HepG2 (cell line): ENCODE data around the gene STK11. TPM values are rescaled to one million over a fixed set of nuclear protein-coding genes. Genes with fewer than 3 reads are reported as not detected.

Experiments used
- ARNTL ChIP-seq: sonication (generic); formaldehyde crosslinking; IDR thresholded peaks from 2 replicates; pipeline ENCODE4 v1.4.0; 2020; ENCODE audit warnings: mild to moderate bottlenecking, missing genetic modification reagents
- FOXC1 ChIP-seq: sonication (generic); formaldehyde crosslinking; IDR thresholded peaks from 2 replicates; pipeline ENCODE4 v1.8.0; 2022; ENCODE audit warnings: mild to moderate bottlenecking, missing genetic modification reagents, borderline replicate concordance
- JUN ChIP-seq: sonication (generic); formaldehyde crosslinking; IDR thresholded peaks from 2 replicates; pipeline ENCODE4 v1.4.0; 2020; ENCODE audit warnings: mild to moderate bottlenecking, missing genetic modification reagents
- ZNF101 ChIP-seq: sonication (generic); formaldehyde crosslinking; IDR thresholded peaks from 2 replicates; pipeline ENCODE4 v1.4.0; 2020; ENCODE audit warnings: mild to moderate bottlenecking, low read depth, missing genetic modification reagents, borderline replicate concordance
- ZSCAN20 ChIP-seq: sonication (generic); formaldehyde crosslinking; IDR thresholded peaks from 2 replicates; pipeline ENCODE4 v1.4.0; 2020; ENCODE audit warnings: missing genetic modification reagents, mild to moderate bottlenecking, borderline replicate concordance
- polyA plus RNA-seq, 8 experiments: library from polyadenylated mRNA; depleted of rRNA in 3 of 8; stranded (reverse) in 7 of 8; unstranded in 1 of 8; fragments of >200 nt; fragmentation: Illumina TruSeq in 4 of 8; extraction: Trizol in 4 of 8; gene quantifications; 2 replicates each; pipeline versions ENCODE4 v1.2.1 to v1.2.3, GENCODE V29; 2011 to 2016; ENCODE audit warnings: low read depth in 4 of 8, missing spikeins in 1 of 8, mixed read lengths in 1 of 8; ENCODE audit not compliant: insufficient read depth in 1 of 8
- total RNA-seq, 5 experiments: library from RNA; depleted of rRNA; stranded (reverse); fragments of >200 nt; fragmentation: Illumina TruSeq; extraction: Trizol; gene quantifications; 2 replicates each; pipeline ENCODE4 v1.2.3, GENCODE V29; 2016; ENCODE audit warnings: low read depth in 1 of 5
- TF ChIP-seq, protein P1 (sequence below): sonication (generic); formaldehyde crosslinking; IDR thresholded peaks from 2 replicates; pipeline ENCODE4 v1.4.0; 2020; ENCODE audit warnings: mild to moderate bottlenecking, missing genetic modification reagents, borderline replicate concordance
- TF ChIP-seq, protein P2 (sequence below): IDR thresholded peaks from 2 replicates; pipeline ENCODE4 v1.6.1; 2016
- TF ChIP-seq, protein P3 (sequence below): sonication (generic); formaldehyde crosslinking; IDR thresholded peaks from 2 replicates; pipeline ENCODE4 v1.4.0; 2020; ENCODE audit warnings: mild to moderate bottlenecking, missing genetic modification reagents
- TF ChIP-seq, protein P4 (sequence below): sonication (generic); formaldehyde crosslinking; IDR thresholded peaks from 2 replicates; pipeline ENCODE4 v1.4.0; 2020; ENCODE audit warnings: missing genetic modification reagents
- TF ChIP-seq, protein P5 (sequence below): sonication (generic); formaldehyde crosslinking; IDR thresholded peaks from 2 replicates; pipeline ENCODE4 v1.4.0; 2020; ENCODE audit warnings: missing genetic modification reagents
- TF ChIP-seq, protein P6 (sequence below): sonication (generic); formaldehyde crosslinking; IDR thresholded peaks from 2 replicates; pipeline ENCODE4 v1.4.0; 2020; ENCODE audit warnings: mild to moderate bottlenecking, low read depth, missing genetic modification reagents

The STK11 gene
- total and polyA plus RNA-seq, 2 of the 13 experiments (the other 11 are each of a cell fraction or from before 2014, with no cell fraction given) = 27.5 to 43.6 TPM

DNA sequence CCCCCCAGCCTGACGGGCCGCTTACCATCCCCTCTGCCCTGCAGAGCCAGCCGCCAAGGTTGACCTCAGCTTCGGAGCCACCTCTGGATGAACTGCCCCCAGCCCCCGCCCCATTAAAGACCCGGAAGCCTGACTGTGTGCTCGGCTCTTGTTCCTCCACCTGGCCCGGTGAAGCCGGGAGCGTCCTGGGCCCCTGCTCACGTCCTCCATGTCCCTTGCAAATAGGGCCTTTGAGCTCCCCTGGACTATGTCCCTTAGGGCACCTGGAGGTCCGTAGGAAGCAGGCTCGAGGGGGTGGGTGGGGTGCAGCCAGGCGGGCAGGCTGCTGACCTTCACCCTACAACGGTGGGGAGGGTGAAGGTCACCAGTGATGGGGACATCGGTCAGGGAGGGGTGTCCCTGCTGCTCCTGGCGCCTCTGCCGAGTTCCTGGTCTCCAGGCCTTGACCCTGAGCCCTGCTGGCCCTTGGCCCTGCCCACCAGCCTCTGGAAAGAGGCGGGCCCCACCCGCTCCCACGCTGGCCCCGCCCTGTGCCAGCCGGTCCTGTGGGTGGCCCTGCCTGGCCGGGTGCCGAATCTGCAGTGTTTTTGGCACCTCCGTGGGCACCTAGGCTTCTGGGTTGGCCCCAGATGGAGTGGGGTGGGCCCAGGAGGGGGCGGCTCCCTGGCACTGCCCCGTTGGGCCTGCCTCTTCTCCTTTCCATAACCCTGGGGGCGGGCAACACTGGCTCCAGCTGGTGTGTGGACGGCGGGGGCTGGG lies 39.3 kb downstream of the STK11 start (continued):
- TF ChIP-seq, protein P1, sequence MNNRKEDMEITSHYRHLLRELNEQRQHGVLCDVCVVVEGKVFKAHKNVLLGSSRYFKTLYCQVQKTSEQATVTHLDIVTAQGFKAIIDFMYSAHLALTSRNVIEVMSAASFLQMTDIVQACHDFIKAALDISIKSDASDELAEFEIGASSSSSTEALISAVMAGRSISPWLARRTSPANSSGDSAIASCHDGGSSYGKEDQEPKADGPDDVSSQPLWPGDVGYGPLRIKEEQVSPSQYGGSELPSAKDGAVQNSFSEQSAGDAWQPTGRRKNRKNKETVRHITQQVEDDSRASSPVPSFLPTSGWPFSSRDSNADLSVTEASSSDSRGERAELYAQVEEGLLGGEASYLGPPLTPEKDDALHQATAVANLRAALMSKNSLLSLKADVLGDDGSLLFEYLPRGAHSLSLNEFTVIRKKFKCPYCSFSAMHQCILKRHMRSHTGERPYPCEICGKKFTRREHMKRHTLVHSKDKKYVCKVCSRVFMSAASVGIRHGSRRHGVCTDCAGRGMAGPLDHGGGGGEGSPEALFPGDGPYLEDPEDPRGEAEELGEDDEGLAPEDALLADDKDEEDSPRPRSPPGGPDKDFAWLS (CRISPR knock-in tag) = 0 out of 2 replicates have a peak, but pooled peaks have one; percentile 19
- TF ChIP-seq, protein P2, sequence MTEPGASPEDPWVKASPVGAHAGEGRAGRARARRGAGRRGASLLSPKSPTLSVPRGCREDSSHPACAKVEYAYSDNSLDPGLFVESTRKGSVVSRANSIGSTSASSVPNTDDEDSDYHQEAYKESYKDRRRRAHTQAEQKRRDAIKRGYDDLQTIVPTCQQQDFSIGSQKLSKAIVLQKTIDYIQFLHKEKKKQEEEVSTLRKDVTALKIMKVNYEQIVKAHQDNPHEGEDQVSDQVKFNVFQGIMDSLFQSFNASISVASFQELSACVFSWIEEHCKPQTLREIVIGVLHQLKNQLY (CRISPR knock-in tag) = peak; percentile 68
- TF ChIP-seq, protein P3, sequence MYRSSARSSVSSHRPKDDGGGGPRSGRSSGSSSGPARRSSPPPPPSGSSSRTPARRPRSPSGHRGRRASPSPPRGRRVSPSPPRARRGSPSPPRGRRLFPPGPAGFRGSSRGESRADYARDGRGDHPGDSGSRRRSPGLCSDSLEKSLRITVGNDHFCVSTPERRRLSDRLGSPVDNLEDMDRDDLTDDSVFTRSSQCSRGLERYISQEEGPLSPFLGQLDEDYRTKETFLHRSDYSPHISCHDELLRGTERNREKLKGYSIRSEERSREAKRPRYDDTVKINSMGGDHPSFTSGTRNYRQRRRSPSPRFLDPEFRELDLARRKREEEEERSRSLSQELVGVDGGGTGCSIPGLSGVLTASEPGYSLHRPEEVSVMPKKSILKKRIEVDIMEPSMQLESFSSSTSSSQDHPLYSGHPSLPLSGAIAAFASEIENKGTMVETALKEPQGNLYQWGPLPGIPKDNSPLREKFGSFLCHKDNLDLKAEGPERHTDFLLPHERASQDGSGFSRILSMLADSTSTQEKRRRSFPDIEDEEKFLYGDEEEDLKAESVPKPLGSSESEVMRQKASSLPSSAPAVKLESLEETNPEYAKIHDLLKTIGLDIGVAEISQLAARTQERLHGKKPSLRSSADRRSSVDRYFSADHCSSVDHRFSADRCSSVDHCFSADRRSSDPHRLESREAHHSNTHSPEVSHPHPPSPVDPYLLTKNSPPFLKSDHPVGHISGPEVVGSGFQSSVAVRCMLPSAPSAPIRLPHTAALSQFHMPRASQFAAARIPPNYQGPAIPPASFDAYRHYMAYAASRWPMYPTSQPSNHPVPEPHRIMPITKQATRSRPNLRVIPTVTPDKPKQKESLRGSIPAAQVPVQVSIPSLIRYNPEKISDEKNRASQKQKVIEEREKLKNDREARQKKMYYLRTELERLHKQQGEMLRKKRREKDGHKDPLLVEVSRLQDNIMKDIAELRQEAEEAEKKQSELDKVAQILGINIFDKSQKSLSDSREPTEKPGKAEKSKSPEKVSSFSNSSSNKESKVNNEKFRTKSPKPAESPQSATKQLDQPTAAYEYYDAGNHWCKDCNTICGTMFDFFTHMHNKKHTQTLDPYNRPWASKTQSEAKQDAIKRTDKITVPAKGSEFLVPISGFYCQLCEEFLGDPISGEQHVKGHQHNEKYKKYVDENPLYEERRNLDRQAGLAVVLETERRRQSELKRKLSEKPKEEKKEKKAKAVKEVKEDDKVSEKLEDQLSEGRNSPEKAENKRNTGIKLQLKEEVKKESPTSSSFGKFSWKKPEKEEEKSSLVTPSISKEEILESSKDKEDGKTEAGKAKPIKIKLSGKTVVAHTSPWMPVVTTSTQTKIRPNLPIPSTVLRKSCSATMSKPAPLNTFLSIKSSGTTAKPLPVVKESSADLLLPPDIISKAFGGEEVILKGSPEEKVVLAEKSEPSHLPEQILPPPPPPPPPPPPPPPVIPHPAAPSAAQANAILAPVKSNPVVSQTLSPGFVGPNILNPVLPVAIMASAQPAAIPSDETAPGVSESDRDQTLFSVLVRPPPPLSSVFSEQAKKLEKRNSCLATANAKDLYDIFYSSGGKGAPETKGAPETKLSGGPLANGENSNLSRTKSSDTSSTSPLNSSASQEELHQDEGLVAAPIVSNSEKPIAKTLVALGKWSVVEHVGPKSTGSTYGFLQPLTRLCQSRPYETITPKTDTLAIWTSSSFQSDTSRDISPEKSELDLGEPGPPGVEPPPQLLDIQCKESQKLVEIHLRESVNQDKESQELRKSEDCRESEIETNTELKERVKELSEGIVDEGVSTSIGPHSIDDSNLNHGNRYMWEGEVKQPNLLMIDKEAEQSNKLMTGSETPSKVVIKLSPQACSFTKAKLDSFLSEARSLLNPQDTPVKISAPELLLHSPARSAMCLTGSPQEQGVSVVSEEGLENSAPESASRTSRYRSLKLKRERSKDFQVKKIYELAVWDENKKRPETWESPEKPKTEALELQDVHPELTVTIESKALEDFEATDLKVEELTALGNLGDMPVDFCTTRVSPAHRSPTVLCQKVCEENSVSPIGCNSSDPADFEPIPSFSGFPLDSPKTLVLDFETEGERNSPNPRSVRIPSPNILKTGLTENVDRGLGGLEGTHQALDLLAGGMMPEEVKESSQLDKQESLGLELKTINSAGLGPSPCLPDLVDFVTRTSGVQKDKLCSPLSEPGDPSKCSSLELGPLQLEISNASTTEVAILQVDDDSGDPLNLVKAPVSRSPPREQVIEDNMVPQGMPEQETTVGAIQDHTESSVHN = no peak; the same call in 1 of the 2 replicates
- TF ChIP-seq, protein P4, sequence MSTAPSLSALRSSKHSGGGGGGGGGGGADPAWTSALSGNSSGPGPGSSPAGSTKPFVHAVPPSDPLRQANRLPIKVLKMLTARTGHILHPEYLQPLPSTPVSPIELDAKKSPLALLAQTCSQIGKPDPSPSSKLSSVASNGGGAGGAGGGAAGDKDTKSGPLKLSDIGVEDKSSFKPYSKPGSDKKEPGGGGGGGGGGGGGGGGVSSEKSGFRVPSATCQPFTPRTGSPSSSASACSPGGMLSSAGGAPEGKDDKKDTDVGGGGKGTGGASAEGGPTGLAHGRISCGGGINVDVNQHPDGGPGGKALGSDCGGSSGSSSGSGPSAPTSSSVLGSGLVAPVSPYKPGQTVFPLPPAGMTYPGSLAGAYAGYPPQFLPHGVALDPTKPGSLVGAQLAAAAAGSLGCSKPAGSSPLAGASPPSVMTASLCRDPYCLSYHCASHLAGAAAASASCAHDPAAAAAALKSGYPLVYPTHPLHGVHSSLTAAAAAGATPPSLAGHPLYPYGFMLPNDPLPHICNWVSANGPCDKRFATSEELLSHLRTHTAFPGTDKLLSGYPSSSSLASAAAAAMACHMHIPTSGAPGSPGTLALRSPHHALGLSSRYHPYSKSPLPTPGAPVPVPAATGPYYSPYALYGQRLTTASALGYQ = peak; percentile 83
- TF ChIP-seq ARNTL (CRISPR knock-in tag) (peak; percentile 93), ZNF101 (CRISPR knock-in tag) (0 out of 2 replicates have a peak, but pooled peaks have one; percentile 73), FOXC1 (CRISPR knock-in tag) (peak; percentile 31; the same call in 1 of the 2 replicates), ZSCAN20 (no peak), JUN (peak; percentile 74)
- TF ChIP-seq, protein P5, sequence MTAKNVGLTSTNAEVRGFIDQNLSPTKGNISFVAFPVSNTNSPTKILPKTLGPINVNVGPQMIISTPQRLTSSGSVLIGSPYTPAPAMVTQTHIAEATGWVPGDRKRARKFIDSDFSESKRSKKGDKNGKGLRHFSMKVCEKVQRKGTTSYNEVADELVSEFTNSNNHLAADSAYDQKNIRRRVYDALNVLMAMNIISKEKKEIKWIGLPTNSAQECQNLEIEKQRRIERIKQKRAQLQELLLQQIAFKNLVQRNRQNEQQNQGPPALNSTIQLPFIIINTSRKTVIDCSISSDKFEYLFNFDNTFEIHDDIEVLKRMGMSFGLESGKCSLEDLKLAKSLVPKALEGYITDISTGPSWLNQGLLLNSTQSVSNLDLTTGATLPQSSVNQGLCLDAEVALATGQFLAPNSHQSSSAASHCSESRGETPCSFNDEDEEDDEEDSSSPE (CRISPR knock-in tag) = peak; percentile 80
- TF ChIP-seq, protein P6, sequence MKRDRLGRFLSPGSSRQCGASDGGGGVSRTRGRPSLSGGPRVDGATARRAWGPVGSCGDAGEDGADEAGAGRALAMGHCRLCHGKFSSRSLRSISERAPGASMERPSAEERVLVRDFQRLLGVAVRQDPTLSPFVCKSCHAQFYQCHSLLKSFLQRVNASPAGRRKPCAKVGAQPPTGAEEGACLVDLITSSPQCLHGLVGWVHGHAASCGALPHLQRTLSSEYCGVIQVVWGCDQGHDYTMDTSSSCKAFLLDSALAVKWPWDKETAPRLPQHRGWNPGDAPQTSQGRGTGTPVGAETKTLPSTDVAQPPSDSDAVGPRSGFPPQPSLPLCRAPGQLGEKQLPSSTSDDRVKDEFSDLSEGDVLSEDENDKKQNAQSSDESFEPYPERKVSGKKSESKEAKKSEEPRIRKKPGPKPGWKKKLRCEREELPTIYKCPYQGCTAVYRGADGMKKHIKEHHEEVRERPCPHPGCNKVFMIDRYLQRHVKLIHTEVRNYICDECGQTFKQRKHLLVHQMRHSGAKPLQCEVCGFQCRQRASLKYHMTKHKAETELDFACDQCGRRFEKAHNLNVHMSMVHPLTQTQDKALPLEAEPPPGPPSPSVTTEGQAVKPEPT (CRISPR knock-in tag) = peak; percentile 82
